Stimulated activated CD4-positive, alpha-beta T cell treated with anti-CD3 and anti-CD28 coated beads, Interleukin-2, amount 100 ng/mL, for 24 hours (primary cell): Measurements from ENCODE around the gene CPEB3.
"Not testable (repeated sequence)": the region's sequence is repeated elsewhere in the genome, so short reads cannot be mapped to it uniquely, and the experiment has no call there.

Experiments used
- DNase-seq, 2 donors: peaks; one replicate each; pipeline ENCODE4 v3.0.0-alpha.2; 2020

The CPEB3 gene

GRCh38 chr10:92208157-92208720 lies 82.6 kb downstream of the CPEB3 start:
- no peak for DNase-seq

GRCh38 chr10:92207061-92207460 lies 83.8 kb downstream of the CPEB3 start:
- no peak for DNase-seq

- DNase-seq = no peak
These were observed 86.8 kb downstream of the CPEB3 start for GRCh38 chr10:92203919-92204623.

GRCh38 chr10:92202536-92202935 lies 88.3 kb downstream of the CPEB3 start:
- DNase-seq = no peak

- DNase-seq = no peak
These were observed 90.3 kb downstream of the CPEB3 start for GRCh38 chr10:92200564-92200963.

- no peak for DNase-seq
These were observed 103.8 kb downstream of the CPEB3 start for GRCh38 chr10:92187101-92187500.

GRCh38 chr10:92184977-92185376 lies 105.9 kb downstream of the CPEB3 start:
- DNase-seq = no peak

- DNase-seq = no peak
These were observed 107.7 kb downstream of the CPEB3 start for GRCh38 chr10:92183199-92183598.

- no peak for DNase-seq
These were observed 109.3 kb downstream of the CPEB3 start for GRCh38 chr10:92181575-92181974.

GRCh38 chr10:92180399-92180798 lies 110.5 kb downstream of the CPEB3 start:
- DNase-seq = no peak

- DNase-seq = no peak
These were observed 113.3 kb downstream of the CPEB3 start for GRCh38 chr10:92177546-92177945.

GRCh38 chr10:92175164-92175563 lies 115.7 kb downstream of the CPEB3 start:
- no peak for DNase-seq

- DNase-seq = no peak
These were observed 116.9 kb downstream of the CPEB3 start for GRCh38 chr10:92173996-92174395.

GRCh38 chr10:92164036-92164696 lies 126.7 kb downstream of the CPEB3 start:
- no peak for DNase-seq

- DNase-seq = no peak
These were observed 128.3 kb downstream of the CPEB3 start for GRCh38 chr10:92162541-92162940.

- no peak for DNase-seq
These were observed 133.8 kb downstream of the CPEB3 start for GRCh38 chr10:92156874-92157773.

- no peak for DNase-seq
These were observed 140.1 kb downstream of the CPEB3 start for GRCh38 chr10:92150823-92151222.

- DNase-seq = no peak
These were observed 141.6 kb downstream of the CPEB3 start for GRCh38 chr10:92149261-92149660.

- DNase-seq = no peak
These were observed 144.1 kb downstream of the CPEB3 start for GRCh38 chr10:92146781-92147180.

- no peak for DNase-seq
These were observed 144.8 kb downstream of the CPEB3 start for GRCh38 chr10:92146107-92146506.

- no peak for DNase-seq
These were observed 147.9 kb downstream of the CPEB3 start for GRCh38 chr10:92142949-92143348.

- DNase-seq = no peak
These were observed 148.4 kb downstream of the CPEB3 start for GRCh38 chr10:92142512-92142911.

GRCh38 chr10:92141147-92141546 lies 149.7 kb downstream of the CPEB3 start:
- DNase-seq = not testable (repeated sequence)
